Loucy (cell line): ENCODE measurements around the gene FAM114A2.

Experiments
- EZH2phosphoT487 ChIP-seq: fragments of 200-600 bp; IDR thresholded peaks from 2 replicates; pipeline ENCODE4 v1.6.1; 2018; ENCODE audit warnings: antibody characterized with exemption, mild to moderate bottlenecking, moderate library complexity, borderline replicate concordance
- TF ChIP-seq, protein P1 (sequence below): fragments of 200-600 bp; sonication (generic); conservative IDR thresholded peaks from 2 replicates; pipeline ENCODE4 v1.5.1; 2014; ENCODE audit warnings: mild to moderate bottlenecking, antibody characterized with exemption, low read length

DNA sequence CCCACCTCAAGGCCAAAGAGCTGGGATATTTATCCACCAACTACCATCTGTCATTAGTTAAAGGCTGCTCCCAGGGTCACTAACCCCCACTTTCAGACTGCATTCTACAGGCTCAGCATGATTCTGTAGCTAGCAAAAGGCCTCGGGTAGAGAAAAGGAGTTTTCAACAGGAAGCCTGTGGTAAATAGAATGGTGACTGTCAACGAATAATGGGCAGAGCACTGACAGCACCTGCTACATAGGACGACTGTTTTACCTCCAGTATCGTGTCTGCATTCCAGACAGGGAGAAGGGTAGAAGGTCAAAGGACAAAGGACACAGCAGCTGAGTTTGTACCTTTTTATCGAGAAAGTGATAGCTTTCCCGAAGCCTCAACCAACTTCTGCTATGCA is 20.3 kb upstream of the FAM114A2 start:
- TF ChIP-seq, protein P1, sequence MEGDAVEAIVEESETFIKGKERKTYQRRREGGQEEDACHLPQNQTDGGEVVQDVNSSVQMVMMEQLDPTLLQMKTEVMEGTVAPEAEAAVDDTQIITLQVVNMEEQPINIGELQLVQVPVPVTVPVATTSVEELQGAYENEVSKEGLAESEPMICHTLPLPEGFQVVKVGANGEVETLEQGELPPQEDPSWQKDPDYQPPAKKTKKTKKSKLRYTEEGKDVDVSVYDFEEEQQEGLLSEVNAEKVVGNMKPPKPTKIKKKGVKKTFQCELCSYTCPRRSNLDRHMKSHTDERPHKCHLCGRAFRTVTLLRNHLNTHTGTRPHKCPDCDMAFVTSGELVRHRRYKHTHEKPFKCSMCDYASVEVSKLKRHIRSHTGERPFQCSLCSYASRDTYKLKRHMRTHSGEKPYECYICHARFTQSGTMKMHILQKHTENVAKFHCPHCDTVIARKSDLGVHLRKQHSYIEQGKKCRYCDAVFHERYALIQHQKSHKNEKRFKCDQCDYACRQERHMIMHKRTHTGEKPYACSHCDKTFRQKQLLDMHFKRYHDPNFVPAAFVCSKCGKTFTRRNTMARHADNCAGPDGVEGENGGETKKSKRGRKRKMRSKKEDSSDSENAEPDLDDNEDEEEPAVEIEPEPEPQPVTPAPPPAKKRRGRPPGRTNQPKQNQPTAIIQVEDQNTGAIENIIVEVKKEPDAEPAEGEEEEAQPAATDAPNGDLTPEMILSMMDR, result no peak
- no peak for TF ChIP-seq EZH2phosphoT487
